H1 (cell line): ENCODE data around the gene ASTL. TPM values are rescaled to one million over a fixed set of nuclear protein-coding genes. Genes with fewer than 3 reads are reported as not detected.

ENCODE experiments used
- CTCF ChIA-PET: fragments of 300-600 bp; sonication (Branson Sonifier 250); formaldehyde crosslinking; loops from one replicate; lab custom pipeline; 2021; ENCODE audit not compliant: partially characterized antibody; lab: Charles Lee
- POLR2A ChIA-PET: fragments of 300-600 bp; sonication (Branson Sonifier 250); formaldehyde crosslinking; loops from one replicate; lab custom pipeline; 2021; ENCODE audit warnings: inconsistent platforms; ENCODE audit not compliant: partially characterized antibody; lab: Charles Lee
- DNase-seq, 2 experiments: peaks; one replicate each; pipeline versions ENCODE4 v3.0.0 to v3.0.0-alpha.2; 2010 to 2022; ENCODE audit warnings: low spot score in 2 of 2, low read depth in 1 of 2, mixed read lengths in 1 of 2
- FAIRE-seq: peaks from 2 replicates; lab custom pipeline; 2011; peaks lifted over from hg19 to GRCh38; lab: Jason Lieb, UNC
- H2AFZ ChIP-seq: 2 replicates; pipeline ENCODE4 v1.8.1; 2012; ENCODE audit warnings: low read length, inconsistent platforms
- H2AK5ac ChIP-seq: 2 replicates; pipeline ENCODE4 v1.6.1; 2013; ENCODE audit warnings: low read depth, low read length
- H2BK120ac ChIP-seq: replicated peaks from 2 replicates; pipeline ENCODE3; 2013; ENCODE audit warnings: low read depth, low read length, inconsistent platforms
- H2BK12ac ChIP-seq: 2 replicates; pipeline ENCODE4 v1.6.1; 2013; ENCODE audit warnings: low read depth, low read length
- H2BK15ac ChIP-seq: 2 replicates; pipeline ENCODE4 v1.6.1; 2013; ENCODE audit warnings: low read length
- H2BK20ac ChIP-seq: 2 replicates; pipeline ENCODE4 v1.6.1; 2013; ENCODE audit warnings: low read length
- H2BK5ac ChIP-seq: 2 replicates; pipeline ENCODE4 v1.6.1; 2013; ENCODE audit warnings: low read depth, low read length
- H3K14ac ChIP-seq: 2 replicates; pipeline ENCODE4 v1.6.1; 2013; ENCODE audit warnings: inconsistent platforms; ENCODE audit not compliant: insufficient read length
- H3K18ac ChIP-seq: 2 replicates; pipeline ENCODE4 v1.6.1; 2013; ENCODE audit warnings: low read length; ENCODE audit errors: extremely low read depth
- H3K23ac ChIP-seq: 2 replicates; pipeline ENCODE4 v1.6.1; 2013; ENCODE audit warnings: inconsistent platforms; ENCODE audit not compliant: insufficient read length
- H3K23me2 ChIP-seq: 2 replicates; pipeline ENCODE4 v1.6.1; 2013; ENCODE audit warnings: low read depth, low read length
- H3K27ac ChIP-seq: 2 replicates; pipeline ENCODE4 v1.6.1; 2011; ENCODE audit warnings: low read depth, low read length, inconsistent platforms
- H3K27me3 ChIP-seq, 4 experiments: replicated peaks in 1 of 4; 1 replicate in 1 of 4; 2 replicates in 3 of 4; pipeline versions ENCODE4 v1.6.1 to v1.8.1; 2011 to 2013; ENCODE audit warnings: low read length in 3 of 4, mild to moderate bottlenecking in 3 of 4, inconsistent platforms in 2 of 4, mixed read lengths in 2 of 4, moderate library complexity in 1 of 4; ENCODE audit not compliant: control insufficient read depth in 3 of 4, insufficient read depth in 3 of 4; ENCODE audit errors: extremely low read depth in 1 of 4
- H3K36me3 ChIP-seq, 4 experiments: 2 replicates each; pipeline versions ENCODE4 v1.6.1 to v1.8.1; 2011 to 2013; ENCODE audit warnings: mild to moderate bottlenecking in 4 of 4, low read length in 3 of 4, moderate library complexity in 2 of 4, control low read depth in 1 of 4, inconsistent platforms in 1 of 4; ENCODE audit not compliant: insufficient read depth in 4 of 4, control insufficient read depth in 2 of 4
- H3K4ac ChIP-seq: replicated peaks from 2 replicates; pipeline ENCODE3; 2013; ENCODE audit warnings: low read length, low read depth, mixed read lengths, inconsistent platforms; ENCODE audit not compliant: insufficient read length
- H3K4me1 ChIP-seq, 4 experiments: replicated peaks in 1 of 4; 1 replicate in 1 of 4; 2 replicates in 3 of 4; pipeline versions ENCODE4 v1.6.1 to v1.8.1; 2011 to 2013; ENCODE audit warnings: low read length in 3 of 4, inconsistent platforms in 2 of 4, mixed read lengths in 1 of 4; ENCODE audit not compliant: insufficient read depth in 4 of 4, control insufficient read depth in 3 of 4
- H3K4me2 ChIP-seq, 2 experiments: 2 replicates each; pipeline versions ENCODE4 v1.6.1 to v1.8.1; 2011 to 2013; ENCODE audit warnings: low read depth in 2 of 2, low read length in 2 of 2, control low read depth in 1 of 2, inconsistent platforms in 1 of 2, mild to moderate bottlenecking in 1 of 2; ENCODE audit not compliant: insufficient read depth in 1 of 2
- H3K4me3 ChIP-seq, 4 experiments: fragments of 200-600, 300-600 bp in 1 of 4; sonication (generic), shearing (Covaris generic), sonication (Bioruptor Twin) in 1 of 4; 2 replicates each; pipeline versions ENCODE4 v1.5.1 to v1.8.1; 2011 to 2016; ENCODE audit warnings: low read length in 4 of 4, low read depth in 3 of 4, control low read depth in 2 of 4, inconsistent platforms in 2 of 4, mild to moderate bottlenecking in 2 of 4, mixed read lengths in 1 of 4, moderate library complexity in 1 of 4; ENCODE audit not compliant: insufficient read depth in 2 of 4; ENCODE audit errors: extremely low read depth in 1 of 4
- H3K56ac ChIP-seq: replicated peaks from 2 replicates; pipeline ENCODE3; 2013; ENCODE audit warnings: low read depth, mild to moderate bottlenecking, mixed read lengths, low read length, inconsistent platforms; ENCODE audit not compliant: insufficient read length
- H3K79me1 ChIP-seq: 2 replicates; pipeline ENCODE4 v1.6.1; 2013; ENCODE audit warnings: low read depth, low read length, control low read depth
- H3K79me2 ChIP-seq, 2 experiments: 2 replicates each; pipeline versions ENCODE4 v1.6.1 to v1.8.1; 2012 to 2013; ENCODE audit warnings: low read length in 2 of 2, mild to moderate bottlenecking in 2 of 2, inconsistent platforms in 1 of 2; ENCODE audit not compliant: insufficient read depth in 2 of 2, control insufficient read depth in 1 of 2
- H3K9ac ChIP-seq, 4 experiments: replicated peaks in 1 of 4; 1 replicate in 1 of 4; 2 replicates in 3 of 4; pipeline versions ENCODE4 v1.6.1 to v1.8.1; 2011 to 2013; ENCODE audit warnings: low read depth in 3 of 4, low read length in 3 of 4, control low read depth in 2 of 4, mild to moderate bottlenecking in 2 of 4, moderate library complexity in 2 of 4, inconsistent platforms in 1 of 4; ENCODE audit errors: extremely low read depth in 1 of 4
- H3K9me3 ChIP-seq, 2 experiments: 2 replicates each; pipeline versions ENCODE4 v1.6.1 to v1.8.1; 2012 to 2013; ENCODE audit warnings: mild to moderate bottlenecking in 2 of 2, moderate library complexity in 2 of 2, control low read depth in 1 of 2, inconsistent platforms in 1 of 2, low read depth in 1 of 2, low read length in 1 of 2, mixed read lengths in 1 of 2; ENCODE audit not compliant: insufficient read depth in 2 of 2
- H4K20me1 ChIP-seq, 2 experiments: replicated peaks in 1 of 2; 2 replicates each; pipeline versions ENCODE3 to v1.8.1; 2011 to 2013; ENCODE audit warnings: inconsistent platforms in 2 of 2, low read length in 2 of 2, mild to moderate bottlenecking in 1 of 2; ENCODE audit not compliant: insufficient read depth in 2 of 2, control insufficient read depth in 1 of 2
- H4K5ac ChIP-seq: 2 replicates; pipeline ENCODE4 v1.6.1; 2013; ENCODE audit warnings: low read length, low read depth, mixed read lengths, inconsistent platforms; ENCODE audit not compliant: insufficient read length
- H4K8ac ChIP-seq: 2 replicates; pipeline ENCODE4 v1.8.0; 2013; ENCODE audit warnings: mild to moderate bottlenecking, moderate library complexity, low read length, inconsistent platforms; ENCODE audit not compliant: insufficient read depth; ENCODE audit errors: extremely low read depth
- H4K91ac ChIP-seq: replicated peaks from 2 replicates; pipeline ENCODE3; 2013; ENCODE audit warnings: low read length, mixed read lengths, inconsistent platforms; ENCODE audit not compliant: insufficient read length
- BCL11A ChIP-seq, 2 experiments: IDR thresholded peaks; one replicate each; pipeline ENCODE4 v1.6.1; 2011; ENCODE audit warnings: low read depth in 2 of 2, low read length in 2 of 2, mild to moderate bottlenecking in 2 of 2
- BRCA1 ChIP-seq: IDR thresholded peaks from 2 replicates; pipeline ENCODE4 v1.6.1; 2012; ENCODE audit warnings: low read depth, low read length, improper control_type of control experiment
- CBX5 ChIP-seq: fragments of 300-800, 300-1000 bp; sonication (generic); IDR thresholded peaks from 2 replicates; pipeline ENCODE4 v1.7.1; 2016; ENCODE audit warnings: antibody characterized with exemption, low read length, low read depth
- CREB1 ChIP-seq: IDR thresholded peaks from 2 replicates; pipeline ENCODE4 v1.6.1; 2012; ENCODE audit warnings: inconsistent platforms
- GABPA ChIP-seq: IDR thresholded peaks from 2 replicates; pipeline ENCODE4 v1.6.1; 2011; ENCODE audit warnings: mild to moderate bottlenecking, low read length, moderate library complexity, borderline replicate concordance; ENCODE audit not compliant: insufficient read depth
- GTF2F1 ChIP-seq: IDR thresholded peaks from 2 replicates; pipeline ENCODE4 v1.6.1; 2012; ENCODE audit warnings: low read depth, low read length, improper control_type of control experiment, borderline replicate concordance
- JUN ChIP-seq: IDR thresholded peaks from 2 replicates; pipeline ENCODE4 v1.6.1; 2011; ENCODE audit warnings: low read depth, mild to moderate bottlenecking, improper control_type of control experiment, low read length
- KDM1A ChIP-seq: fragments of 200-600, 300-600 bp; sonication (generic); IDR thresholded peaks from 2 replicates; pipeline ENCODE4 v1.7.1; 2016; ENCODE audit warnings: mild to moderate bottlenecking, low read length, borderline replicate concordance
- MAX ChIP-seq: IDR thresholded peaks from 2 replicates; pipeline ENCODE4 v1.6.1; 2012; ENCODE audit warnings: inconsistent platforms
- POU5F1 ChIP-seq: IDR thresholded peaks from 2 replicates; pipeline ENCODE4 v1.6.1; 2011; ENCODE audit warnings: low read depth, mild to moderate bottlenecking, low read length, moderate library complexity
- RAD21 ChIP-seq, 2 experiments: IDR thresholded peaks in 1 of 2; conservative IDR thresholded peaks in 1 of 2; 2 replicates each; pipeline ENCODE4 v1.6.1; 2011; ENCODE audit warnings: low read depth in 2 of 2, low read length in 2 of 2, improper control_type of control experiment in 1 of 2, inconsistent platforms in 1 of 2, mild to moderate bottlenecking in 1 of 2, moderate library complexity in 1 of 2
- WGBS, 2 experiments: shearing (Covaris generic) in 1 of 2; methylation state at CpG; one replicate each; pipeline versions ENCODE4 v1.1.6 to v1.1.7; 2013 to 2015; ENCODE audit warnings: low lambda C conversion rate in 2 of 2, mixed read lengths in 2 of 2, inconsistent platforms in 1 of 2, low coverage in 1 of 2, missing lambda C conversion rate in 1 of 2; ENCODE audit not compliant: insufficient replicate concordance in 2 of 2, insufficient coverage in 1 of 2, insufficient read length in 1 of 2; ENCODE audit errors: extremely low coverage in 1 of 2, missing lambda C conversion rate in 1 of 2; 5-methylcytosine and 5-hydroxymethylcytosine counted together
- polyA plus RNA-seq, 7 experiments: library from polyadenylated mRNA; depleted of rRNA in 3 of 7; stranded (reverse) in 5 of 7; unstranded in 2 of 7; fragments of >200 nt in 5 of 7; fragments of 200-250 nt in 2 of 7; gene quantifications; 1 replicate in 5 of 7; 2 replicates in 1 of 7; 4 replicates in 1 of 7; pipeline versions ENCODE4 v1.2.1 to v1.2.3, GENCODE V29; 2011 to 2013; ENCODE audit warnings: missing spikeins in 2 of 7, mixed read lengths in 2 of 7
- total RNA-seq: library from RNA; stranded (reverse); fragmentation: NEBNext Ultra II Directional; extraction: Animal tissue kit (Norgen Biotek cat#: 25700); gene quantifications from 2 replicates; pipeline ENCODE4 v1.2.1, GENCODE V29; 2021
- TF ChIP-seq, protein P1 (sequence below): IDR thresholded peaks from 2 replicates; pipeline ENCODE4 v1.6.1; 2012; ENCODE audit warnings: low read length, inconsistent platforms

The ASTL gene
- total and polyA plus RNA-seq, 2 of the 8 experiments (the other 6 are each of a cell fraction or from before 2014, with no cell fraction given), result 0.60 to 1.4 TPM

- Histone ChIP-seq H4K91ac (no peak overlapping the region), H3K79me2 (no peaks in the 10 kb centered on the region), H3K56ac (no peak overlapping the region), H3K23me2 (peaks cover 9% of the 10 kb centered on the region; the same call in 1 of the 2 replicates), H3K36me3 (no peaks in the 10 kb centered on the region), H3K27ac (no peak overlapping the region), H3K4ac (no peak overlapping the region), H3K14ac (no peak overlapping the region), H2BK12ac (peak overlapping the region; percentile 68; the same call in 1 of the 2 replicates), H2BK120ac (no peak overlapping the region), H3K23ac (no peak overlapping the region), H2BK5ac (no peak overlapping the region), H3K18ac (no peak overlapping the region), H2AK5ac (no peak overlapping the region), H4K5ac (no peak overlapping the region), H3K4me3 (no peak overlapping the region), H4K8ac (no peak overlapping the region; the same call in 1 of the 2 replicates), H3K9me3 (peaks cover 0 to 5% of the 10 kb centered on the region in 2 experiments; a peak in 1 of 4 replicates), H2BK15ac (no peak overlapping the region), H3K4me1 (peaks cover 0 to 31% (median 22%) of the 10 kb centered on the region in 4 experiments; a peak in 6 of 7 replicates), H4K20me1 (no peaks in the 10 kb centered on the region), H3K79me1 (no peaks in the 10 kb centered on the region), H3K4me2 (no peak overlapping the region), H2BK20ac (no peak overlapping the region), H2AFZ (no peak overlapping the region), H3K27me3 (peaks cover 0 to 15% (median 11%) of the 10 kb centered on the region in 4 experiments; a peak in 5 of 7 replicates), H3K9ac (no peak overlapping the region)
- ChIA-PET POLR2A (interaction anchor here (1.7 kb wide), 1 partner anchor 10 kb away, joined by 5 read pairs; no protein-coding TSS in a partner anchor), CTCF (interaction anchor here (0.6 to 3.1 kb wide), 7 partner anchors 11 to 382 kb away, joined by 3 to 18 read pairs (median 4); no protein-coding TSS in a partner anchor)
- no peak for DNase-seq
- no peak for FAIRE-seq
- WGBS, 2 experiments, result 83% methylated on average over 4 of the region's 4 CpGs; no CpG with 5 or more reads in 1 of the 2 experiments
- TF ChIP-seq KDM1A, result no peak
- no peak for TF ChIP-seq GABPA
- TF ChIP-seq GTF2F1, result no peak
- TF ChIP-seq, protein P1, sequence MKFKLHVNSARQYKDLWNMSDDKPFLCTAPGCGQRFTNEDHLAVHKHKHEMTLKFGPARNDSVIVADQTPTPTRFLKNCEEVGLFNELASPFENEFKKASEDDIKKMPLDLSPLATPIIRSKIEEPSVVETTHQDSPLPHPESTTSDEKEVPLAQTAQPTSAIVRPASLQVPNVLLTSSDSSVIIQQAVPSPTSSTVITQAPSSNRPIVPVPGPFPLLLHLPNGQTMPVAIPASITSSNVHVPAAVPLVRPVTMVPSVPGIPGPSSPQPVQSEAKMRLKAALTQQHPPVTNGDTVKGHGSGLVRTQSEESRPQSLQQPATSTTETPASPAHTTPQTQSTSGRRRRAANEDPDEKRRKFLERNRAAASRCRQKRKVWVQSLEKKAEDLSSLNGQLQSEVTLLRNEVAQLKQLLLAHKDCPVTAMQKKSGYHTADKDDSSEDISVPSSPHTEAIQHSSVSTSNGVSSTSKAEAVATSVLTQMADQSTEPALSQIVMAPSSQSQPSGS, result no peak
- no peak for TF ChIP-seq BCL11A (IDR thresholded peaks at IDR 0.05; ENCODE audit: low read depth in 2 of 2, low read length in 2 of 2)
- no peak for TF ChIP-seq BRCA1
- TF ChIP-seq MAX, result no peak
- no peak for TF ChIP-seq RAD21 (IDR thresholded peaks at IDR 0.05 in 1 of 2, conservative IDR thresholded peaks at IDR 0.05 in 1 of 2; ENCODE audit: low read depth in 2 of 2, low read length in 2 of 2)
- no peak for TF ChIP-seq POU5F1
- TF ChIP-seq JUN, result no peak
- TF ChIP-seq CBX5, result no peak
- no peak for TF ChIP-seq CREB1
Measured at GRCh38 chr2:96111257-96111640, 27.1 kb downstream of the ASTL start.
